GM10248 (cell line): ENCODE data around the gene PAOX.
A peak's percentile ranks its signal among the peaks of the same experiment; 100 is the strongest.

Experiments used
- CTCF ChIA-PET: fragments of 300-600 bp; sonication (Branson Sonifier 250); formaldehyde crosslinking; extraction: SDS; loops from one replicate; lab custom pipeline; 2021; ENCODE audit warnings: antibody characterized with exemption; lab: Yijun Ruan, JAX
- POLR2A ChIA-PET: fragments of 350-650 bp; sonication (Branson Sonifier 250); formaldehyde crosslinking; extraction: SDS; loops from one replicate; lab custom pipeline; 2020; ENCODE audit warnings: antibody characterized with exemption; lab: Yijun Ruan, JAX
- DNase-seq: peaks from one replicate; pipeline ENCODE4 v3.0.0; 2012; ENCODE audit errors: extremely low spot score
- CTCF ChIP-seq: IDR thresholded peaks from 2 replicates; pipeline ENCODE4 v1.5.1; 2012; ENCODE audit warnings: mild to moderate bottlenecking, low read depth; ENCODE audit errors: extremely low read depth, missing control alignments, control extremely low read depth

PAOX gene

GRCh38 chr10:133418289-133418993 lies 39.4 kb downstream of the PAOX start:
- ChIA-PET CTCF (interaction anchor here (0.7 kb wide), 1 partner anchor 20 kb away, joined by 3 read pairs; no protein-coding TSS in a partner anchor), POLR2A (no interaction called here)
- no peak for TF ChIP-seq CTCF
- no peak for DNase-seq

- CTCF ChIA-PET = interaction anchor here (0.6 to 2.1 kb wide), 2 partner anchors 19 to 90 kb away, joined by 3 to 9 read pairs; no protein-coding TSS in a partner anchor
- POLR2A ChIA-PET = no interaction called here
- no peak for TF ChIP-seq CTCF
- DNase-seq = no peak
Measured at GRCh38 chr10:133419211-133419950, 40.3 kb downstream of the PAOX start.

GRCh38 chr10:133420028-133420427 lies 41.0 kb downstream of the PAOX start:
- no peak for TF ChIP-seq CTCF
- ChIA-PET CTCF (interaction anchor here (0.6 to 2.1 kb wide), 2 partner anchors 18 to 91 kb away, joined by 3 to 9 read pairs; no protein-coding TSS in a partner anchor), POLR2A (no interaction called here)
- DNase-seq = no peak

GRCh38 chr10:133420579-133420978 lies 41.5 kb downstream of the PAOX start:
- POLR2A ChIA-PET = no interaction called here
- CTCF ChIA-PET = interaction anchor here (2.1 kb wide), 1 partner anchor 91 kb away, joined by 9 read pairs; no protein-coding TSS in a partner anchor

GRCh38 chr10:133421336-133422222 lies 42.5 kb downstream of the PAOX start:
- peak; percentile 26 for DNase-seq
- no peak for TF ChIP-seq CTCF
- POLR2A ChIA-PET = interaction anchor here (0.5 kb wide), 1 partner anchor 54 kb away, joined by 5 read pairs; no protein-coding TSS in a partner anchor
- CTCF ChIA-PET = interaction anchor here (1.1 to 2.1 kb wide), 2 partner anchors 20 to 92 kb away, joined by 3 to 9 read pairs; no protein-coding TSS in a partner anchor

More at GRCh38 chr10:133420579-133420978, 41.5 kb downstream of the PAOX start:
- DNase-seq = no peak
- no peak for TF ChIP-seq CTCF
